T-cell (primary cell): ENCODE data around the gene VAPA. TPM values are rescaled to one million over a fixed set of nuclear protein-coding genes. Genes with fewer than 3 reads are reported as not detected.

Experiments used
- ATAC-seq, 4 experiments: fragments of 200-7000 bp in 3 of 4; fragments of 150-1000 bp in 1 of 4; cut with Tn5 transposase; replicated peaks in 1 of 4; 1 replicate in 3 of 4; 2 replicates in 1 of 4; pipeline ENCODE4 v1.10.0; 2021; ENCODE audit warnings: moderate library complexity in 3 of 4, mild to moderate bottlenecking in 2 of 4, moderate number of reproducible peaks in 1 of 4
- CTCF ChIA-PET, 2 donors: fragments of 300-600 bp; sonication (Branson Sonifier 250); formaldehyde crosslinking; loops; one replicate each; lab custom pipeline; 2022; ENCODE audit warnings: antibody characterized with exemption in 2 of 2; lab: Charles Lee
- POLR2A ChIA-PET, 2 donors: fragments of 300-600 bp; sonication (Branson Sonifier 250); formaldehyde crosslinking; loops; one replicate each; lab custom pipeline; 2022; ENCODE audit warnings: antibody characterized with exemption in 2 of 2; lab: Charles Lee
- DNase-seq, 35 experiments: peaks; one replicate each; pipeline versions ENCODE4 v3.0.0 to v3.0.0-alpha.2; 2013 to 2023
- H3K27ac ChIP-seq: one replicate; pipeline ENCODE4 v1.5.1; 2013; ENCODE audit warnings: low read length
- H3K27me3 ChIP-seq, 2 experiments: replicated peaks in 1 of 2; 1 replicate in 1 of 2; 2 replicates in 1 of 2; pipeline versions ENCODE4 v1.6.1 to v1.7.0; 2013; ENCODE audit warnings: low read length in 1 of 2, mixed read lengths in 1 of 2; ENCODE audit not compliant: control insufficient read depth in 2 of 2, insufficient read depth in 2 of 2; ENCODE audit errors: extremely low read depth in 1 of 2
- H3K36me3 ChIP-seq, 2 donors: 1 replicate in 1 of 2; 2 replicates in 1 of 2; pipeline versions ENCODE4 v1.6.1 to v1.7.0; 2013; ENCODE audit warnings: low read length in 1 of 2; ENCODE audit not compliant: control insufficient read depth in 2 of 2, insufficient read depth in 1 of 2; ENCODE audit errors: extremely low read depth in 1 of 2
- H3K4me1 ChIP-seq, 2 experiments: 1 replicate in 1 of 2; 2 replicates in 1 of 2; pipeline versions ENCODE4 v1.6.1 to v1.7.0; 2013; ENCODE audit warnings: low read length in 2 of 2, mixed read lengths in 1 of 2; ENCODE audit not compliant: insufficient read depth in 2 of 2, control insufficient read depth in 1 of 2; ENCODE audit errors: extremely low read depth in 1 of 2
- H3K4me3 ChIP-seq, 2 donors: 1 replicate in 1 of 2; 2 replicates in 1 of 2; pipeline versions ENCODE4 v1.5.1 to v1.7.0; 2013; ENCODE audit warnings: mild to moderate bottlenecking in 2 of 2, low read length in 1 of 2, moderate library complexity in 1 of 2; ENCODE audit not compliant: control insufficient read depth in 1 of 2; ENCODE audit errors: extremely low read depth in 1 of 2
- H3K9me3 ChIP-seq: 2 replicates; pipeline ENCODE4 v1.7.0; 2013
- H3K27ac Mint-ChIP-seq, 2 donors: one replicate each; pipeline ENCODE4 v1.8.0; 2020 to 2021; ENCODE audit warnings: mild to moderate bottlenecking in 2 of 2, mixed read lengths in 2 of 2
- H3K27me3 Mint-ChIP-seq, 2 donors: one replicate each; pipeline ENCODE4 v1.8.0; 2021 to 2022; ENCODE audit warnings: mixed read lengths in 2 of 2
- H3K36me3 Mint-ChIP-seq: one replicate; pipeline ENCODE4 v1.8.0; 2021; ENCODE audit warnings: mixed read lengths
- H3K4me1 Mint-ChIP-seq, 3 donors: one replicate each; pipeline ENCODE4 v1.8.0; 2020 to 2022; ENCODE audit warnings: mixed read lengths in 3 of 3, mild to moderate bottlenecking in 1 of 3
- H3K4me3 Mint-ChIP-seq, 3 donors: one replicate each; pipeline ENCODE4 v1.8.0; 2020 to 2022; ENCODE audit warnings: mild to moderate bottlenecking in 3 of 3, mixed read lengths in 3 of 3, moderate library complexity in 3 of 3
- H3K9me3 Mint-ChIP-seq, 3 donors: one replicate each; pipeline ENCODE4 v1.8.0; 2020 to 2022; ENCODE audit warnings: mixed read lengths in 3 of 3
- WGBS: methylation state at CpG from one replicate; pipeline ENCODE4 v1.1.5; 2013; ENCODE audit warnings: missing lambda C conversion rate; ENCODE audit not compliant: insufficient coverage; 5-methylcytosine and 5-hydroxymethylcytosine counted together
- total RNA-seq, 35 experiments: library from RNA in 6 of 35; stranded (reverse) in 6 of 35; fragments of 120-200 nt in 1 of 35; gene quantifications; one replicate each; pipeline versions ENCODE4 v1.2.1 to v1.2.4 and lab custom pipeline; 2013 to 2026

Gene VAPA
- total RNA-seq, 5 donors from 2014 or later (not counting 1 experiment from before 2014, with no cell fraction given), result 116 to 157 (median 119) TPM

DNA sequence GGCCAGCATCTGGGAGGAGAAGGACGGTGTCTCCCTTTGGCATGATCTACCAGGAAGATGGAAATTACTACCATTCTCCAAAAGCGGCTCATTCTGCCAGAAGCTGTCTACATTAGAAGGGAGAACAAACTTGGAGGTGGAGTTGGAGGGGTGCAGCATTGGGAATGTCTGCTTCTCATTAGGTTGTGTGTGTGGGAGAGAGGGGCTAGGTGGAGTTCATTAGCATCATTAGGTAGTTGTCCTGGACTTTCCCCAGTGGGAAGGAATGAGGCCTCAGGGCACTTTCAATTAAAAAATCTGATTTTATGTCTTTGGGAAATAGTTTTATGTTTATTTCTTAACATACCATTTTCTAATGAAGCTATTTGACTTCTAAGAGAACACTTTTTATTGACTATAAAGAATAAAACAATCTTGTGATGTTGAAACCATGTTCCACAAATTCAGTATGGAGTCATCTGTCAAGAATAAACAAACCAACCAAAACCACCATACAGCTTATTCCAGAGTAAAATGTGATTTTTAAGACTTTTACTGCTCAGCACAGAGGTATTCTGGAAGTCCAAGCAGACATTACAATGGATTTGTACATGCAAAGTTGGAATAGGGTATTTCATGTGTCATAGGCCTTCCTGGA is 60.6 kb downstream of the VAPA start:
- Mint-ChIP-seq H3K27ac (no peak overlapping the region), H3K36me3 (peaks cover 3% of the 10 kb centered on the region), H3K27me3 (peaks cover 11 to 21% of the 10 kb centered on the region in 2 donors), H3K4me3 (no peak overlapping the region), H3K4me1 (peaks cover 1 to 6% (median 4%) of the 10 kb centered on the region in 3 donors), H3K9me3 (peaks cover 0 to 18% (median 9%) of the 10 kb centered on the region in 3 donors)
- no peaks in the 10 kb centered on the region for H3K4me1 ChIP-seq
- no peaks in the 10 kb centered on the region for H3K36me3 ChIP-seq
- WGBS, result no CpG with 5 or more reads among the region's 2 CpGs
- no peak overlapping the region for H3K4me3 ChIP-seq
- CTCF ChIA-PET, result interaction anchor here in 1 of 2 donors (0.8 kb wide), 1 partner anchor 44 kb away, joined by 3 read pairs; no protein-coding TSS in a partner anchor
- DNase-seq, result no peak
- H3K27ac ChIP-seq, result no peak overlapping the region
- no peak for ATAC-seq
- H3K27me3 ChIP-seq, result peaks cover 0 to 14% of the 10 kb centered on the region in 2 experiments
- POLR2A ChIA-PET, result no interaction called here
- H3K9me3 ChIP-seq, result no peaks in the 10 kb centered on the region

- H3K27ac ChIP-seq, result no peak overlapping the region
- H3K4me1 ChIP-seq, result no peaks in the 10 kb centered on the region
- CTCF ChIA-PET, result interaction anchor here in 1 of 2 donors (0.5 to 0.7 kb wide), 2 partner anchors 14 to 1069 kb away, joined by 4 to 5 read pairs; no protein-coding TSS in a partner anchor
- H3K4me3 ChIP-seq, result no peak overlapping the region
- Mint-ChIP-seq H3K27me3 (peaks cover 3 to 14% of the 10 kb centered on the region in 2 donors), H3K36me3 (peaks cover 3% of the 10 kb centered on the region), H3K4me3 (no peak overlapping the region), H3K4me1 (peaks cover 0 to 3% (median 0%) of the 10 kb centered on the region in 3 donors), H3K9me3 (peaks cover 0 to 18% (median 9%) of the 10 kb centered on the region in 3 donors), H3K27ac (no peak overlapping the region)
- H3K36me3 ChIP-seq, result no peaks in the 10 kb centered on the region
- POLR2A ChIA-PET, result no interaction called here
- ATAC-seq (no peak), DNase-seq (no peak)
- no peaks in the 10 kb centered on the region for H3K9me3 ChIP-seq
- H3K27me3 ChIP-seq, result peaks cover 0 to 1% of the 10 kb centered on the region in 2 experiments
Observed at GRCh38 chr18:9975658-9976057, 61.8 kb downstream of the VAPA start.

DNA sequence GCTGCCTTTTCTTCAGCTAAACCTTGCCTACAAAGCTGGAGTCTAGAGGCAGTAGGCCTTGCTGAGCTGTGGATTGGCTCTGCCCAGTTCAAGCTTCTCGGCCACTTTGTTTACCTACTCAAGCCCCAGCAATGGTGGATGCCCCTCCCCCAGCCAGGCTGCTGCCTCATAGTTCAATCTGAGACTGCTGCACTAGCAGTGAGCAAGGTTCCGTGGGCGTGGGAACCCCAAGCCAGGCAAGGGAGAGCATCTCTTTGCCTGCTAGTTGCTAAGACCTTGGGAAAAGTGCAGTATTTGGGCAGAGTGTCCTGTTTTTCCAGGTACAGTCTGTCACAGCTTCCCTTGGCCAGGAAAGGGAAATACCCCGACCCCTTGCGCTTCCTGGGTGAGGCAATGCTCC is 68.9 kb downstream of the VAPA start:
- no peak overlapping the region for H3K27ac Mint-ChIP-seq
- H3K9me3 Mint-ChIP-seq, result no peaks in the 10 kb centered on the region
- no peaks in the 10 kb centered on the region for H3K36me3 Mint-ChIP-seq
- no peaks in the 10 kb centered on the region for H3K4me1 Mint-ChIP-seq
- no peak overlapping the region for H3K4me3 ChIP-seq
- peaks cover 5 to 15% of the 10 kb centered on the region in 2 donors for H3K27me3 Mint-ChIP-seq
- no peak overlapping the region for H3K4me3 Mint-ChIP-seq
- H3K27ac ChIP-seq, result no peak overlapping the region
- ChIA-PET POLR2A (no interaction called here), CTCF (no interaction called here)
- 85% methylated on average over 5 of the region's 5 CpGs for WGBS
- no peaks in the 10 kb centered on the region for H3K4me1 ChIP-seq
- no peak for DNase-seq
- no peak for ATAC-seq
- H3K9me3 ChIP-seq, result no peaks in the 10 kb centered on the region
- peaks cover 0 to 11% of the 10 kb centered on the region in 2 experiments for H3K27me3 ChIP-seq
- no peaks in the 10 kb centered on the region for H3K36me3 ChIP-seq

- POLR2A ChIA-PET, result no interaction called here
- ATAC-seq (no peak), DNase-seq (no peak)
- H3K36me3 Mint-ChIP-seq, result no peaks in the 10 kb centered on the region
- no peak overlapping the region for H3K4me3 ChIP-seq
- no peaks in the 10 kb centered on the region for H3K4me1 ChIP-seq
- no peak overlapping the region for H3K27ac Mint-ChIP-seq
- peaks cover 0 to 19% of the 10 kb centered on the region in 2 experiments for H3K27me3 ChIP-seq
- no peak overlapping the region for H3K27ac ChIP-seq
- H3K9me3 ChIP-seq, result no peaks in the 10 kb centered on the region
- no peaks in the 10 kb centered on the region for H3K36me3 ChIP-seq
- H3K4me3 Mint-ChIP-seq, result no peak overlapping the region
- H3K4me1 Mint-ChIP-seq, result peaks cover 0 to 7% (median 0%) of the 10 kb centered on the region in 3 donors
- peaks cover 13 to 21% of the 10 kb centered on the region in 2 donors for H3K27me3 Mint-ChIP-seq
- CTCF ChIA-PET, result no interaction called here
- WGBS, result no CpG with 5 or more reads among the region's 5 CpGs
- H3K9me3 Mint-ChIP-seq, result no peaks in the 10 kb centered on the region
Observed at GRCh38 chr18:9984080-9984479, 70.3 kb downstream of the VAPA start.

GRCh38 chr18:9985641-9986040 is 71.8 kb downstream of the VAPA start:
- 29% methylated on average over 1 of the region's 4 CpGs for WGBS

DNA sequence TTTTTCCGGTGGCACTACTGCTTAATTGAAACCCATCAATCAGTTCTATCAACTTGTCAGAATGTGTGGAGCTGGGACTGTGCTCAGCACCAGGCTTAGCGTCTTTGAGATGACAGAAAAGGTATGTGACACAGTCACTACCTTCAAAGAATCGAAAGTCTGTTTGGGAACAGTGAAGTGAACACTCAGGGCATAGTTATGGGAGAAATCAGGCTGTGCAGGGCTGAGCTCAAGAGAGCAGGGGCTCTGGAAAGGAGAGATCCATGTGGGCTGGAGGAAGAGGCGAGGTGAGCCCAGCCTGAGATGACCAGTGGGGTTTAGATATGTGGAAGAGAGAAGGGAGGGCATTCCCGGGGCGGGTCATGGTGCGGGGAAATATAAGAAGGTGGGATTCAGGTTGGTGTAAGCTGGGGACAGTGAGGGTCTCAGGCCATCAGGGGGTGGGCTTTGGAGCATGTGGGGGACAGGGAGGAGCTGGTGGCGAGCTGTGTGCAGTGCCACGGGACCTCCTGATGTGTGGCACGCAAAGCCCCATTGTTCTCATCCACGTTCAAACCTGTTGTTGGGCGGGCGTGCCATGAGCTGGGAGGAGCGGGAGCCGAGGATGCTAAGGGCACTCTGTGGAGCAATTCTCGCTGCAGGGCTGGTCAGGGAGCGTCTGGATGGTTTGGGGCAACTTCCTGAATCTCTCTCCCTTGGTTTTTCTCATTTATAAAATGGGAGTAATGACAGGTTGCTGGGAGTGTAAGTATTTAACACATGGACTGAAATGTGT is 72.5 kb downstream of the VAPA start:
- peaks cover 0 to 30% of the 10 kb centered on the region in 2 experiments for H3K27me3 ChIP-seq
- 80% methylated on average over 12 of the region's 17 CpGs for WGBS
- no peaks in the 10 kb centered on the region for H3K9me3 Mint-ChIP-seq
- ATAC-seq (no peak), DNase-seq (no peak)
- H3K36me3 ChIP-seq, result no peaks in the 10 kb centered on the region
- H3K9me3 ChIP-seq, result no peaks in the 10 kb centered on the region
- no peaks in the 10 kb centered on the region for H3K36me3 Mint-ChIP-seq
- no peak overlapping the region for H3K27ac ChIP-seq
- H3K27ac Mint-ChIP-seq, result no peak overlapping the region
- no peak overlapping the region for H3K4me3 ChIP-seq
- no peaks in the 10 kb centered on the region for H3K4me1 ChIP-seq
- peaks cover 0 to 7% (median 0%) of the 10 kb centered on the region in 3 donors for H3K4me1 Mint-ChIP-seq
- H3K4me3 Mint-ChIP-seq, result no peak overlapping the region
- H3K27me3 Mint-ChIP-seq, result peaks cover 18 to 24% of the 10 kb centered on the region in 2 donors
- ChIA-PET CTCF (no interaction called here), POLR2A (no interaction called here)

More at GRCh38 chr18:9985641-9986040, 71.8 kb downstream of the VAPA start:
- Histone ChIP-seq H3K4me1 (no peaks in the 10 kb centered on the region), H3K36me3 (no peaks in the 10 kb centered on the region), H3K27ac (no peak overlapping the region), H3K4me3 (no peak overlapping the region), H3K27me3 (peaks cover 0 to 24% of the 10 kb centered on the region in 2 experiments), H3K9me3 (no peaks in the 10 kb centered on the region)
- H3K4me1 Mint-ChIP-seq, result peaks cover 0 to 7% (median 0%) of the 10 kb centered on the region in 3 donors
- CTCF ChIA-PET, result no interaction called here
- H3K27ac Mint-ChIP-seq, result no peak overlapping the region
- no peak for DNase-seq
- H3K9me3 Mint-ChIP-seq, result no peaks in the 10 kb centered on the region
- no peak overlapping the region for H3K4me3 Mint-ChIP-seq
- POLR2A ChIA-PET, result no interaction called here
- H3K36me3 Mint-ChIP-seq, result no peaks in the 10 kb centered on the region
- ATAC-seq, result no peak
- H3K27me3 Mint-ChIP-seq, result peaks cover 17 to 22% of the 10 kb centered on the region in 2 donors
